K562 (cell line): ENCODE measurements around the gene LRP1-AS. TPM values are rescaled to one million over a fixed set of nuclear protein-coding genes. Genes with fewer than 3 reads are reported as not detected.

Experiments used
- ATF4 ChIP-seq: fragments of 450-650 bp; formaldehyde crosslinking; IDR thresholded peaks from 2 replicates; pipeline ENCODE4 v1.4.0; 2022; ENCODE audit warnings: mild to moderate bottlenecking, moderate library complexity
- CBX3 ChIP-seq, 2 experiments: IDR thresholded peaks; 1 replicate in 1 of 2; 2 replicates in 1 of 2; pipeline ENCODE4 v1.6.1; 2012; ENCODE audit warnings: inconsistent platforms in 2 of 2, low read length in 2 of 2, borderline replicate concordance in 1 of 2, control low read depth in 1 of 2
- DIDO1 ChIP-seq: fragments of 450-650 bp; IDR thresholded peaks from 2 replicates; pipeline ENCODE4 v1.6.1; 2016; ENCODE audit warnings: low read depth, missing biosample characterization, missing genetic modification characterization
- E2F3 ChIP-seq: fragments of 250-450 bp; sonication (Bioruptor Pico); IDR thresholded peaks from 2 replicates; pipeline ENCODE4 v1.4.0; 2020; ENCODE audit warnings: mild to moderate bottlenecking
- FOXA3 ChIP-seq, 2 experiments: fragments of 450-650 bp in 1 of 2; sonication (generic) in 1 of 2; formaldehyde crosslinking; IDR thresholded peaks in 1 of 2; conservative IDR thresholded peaks in 1 of 2; 2 replicates each; pipeline versions ENCODE4 v1.4.0 to v1.8.0; 2020 to 2022; ENCODE audit warnings: mild to moderate bottlenecking in 2 of 2, missing genetic modification reagents in 1 of 2
- GTF2A2 ChIP-seq: IDR thresholded peaks from 2 replicates; pipeline ENCODE4 v1.6.1; 2016; ENCODE audit warnings: mild to moderate bottlenecking, missing genetic modification characterization, missing compliant biosample characterization
- HOXB6 ChIP-seq: fragments of 250-450 bp; sonication (Bioruptor Pico); IDR thresholded peaks from 2 replicates; pipeline ENCODE4 v1.5.1; 2022; ENCODE audit warnings: mild to moderate bottlenecking, borderline replicate concordance
- JUND ChIP-seq, 2 experiments: IDR thresholded peaks; 2 replicates in 1 of 2; 3 replicates in 1 of 2; pipeline ENCODE4 v1.6.1; 2011; ENCODE audit warnings: borderline replicate concordance in 2 of 2, low read depth in 2 of 2, low read length in 2 of 2, improper control_type of control experiment in 1 of 2, missing biosample characterization in 1 of 2, missing genetic modification characterization in 1 of 2, missing genetic modification reagents in 1 of 2
- KLF16 ChIP-seq: IDR thresholded peaks from 2 replicates; pipeline ENCODE4 v1.6.1; 2016; ENCODE audit warnings: antibody characterized with exemption
- MTA1 ChIP-seq: fragments of 450-650 bp; IDR thresholded peaks from 2 replicates; pipeline ENCODE4 v1.6.1; 2017; ENCODE audit warnings: borderline replicate concordance
- NFRKB ChIP-seq: fragments of 450-650 bp; IDR thresholded peaks from 2 replicates; pipeline ENCODE4 v1.6.1; 2016; ENCODE audit warnings: low read depth
- PTRF ChIP-seq: fragments of 450-650 bp; IDR thresholded peaks from 2 replicates; pipeline ENCODE4 v1.6.1; 2016; ENCODE audit warnings: mild to moderate bottlenecking, missing genetic modification characterization, missing compliant biosample characterization
- RB1 ChIP-seq: fragments of 450-650 bp; IDR thresholded peaks from 2 replicates; pipeline ENCODE4 v1.6.1; 2017; ENCODE audit warnings: low read depth, mild to moderate bottlenecking
- RBM34 ChIP-seq: fragments of 200-400 bp; formaldehyde crosslinking; IDR thresholded peaks from 2 replicates; pipeline ENCODE4 v1.6.1; 2018; ENCODE audit warnings: low read length, borderline replicate concordance; ENCODE audit not compliant: insufficient read depth
- SIN3A ChIP-seq, 2 experiments: fragments of 150-350 bp in 1 of 2; IDR thresholded peaks; 2 replicates each; pipeline ENCODE4 v1.6.1; 2011 to 2016; ENCODE audit warnings: borderline replicate concordance in 2 of 2, low read depth in 2 of 2, low read length in 2 of 2, mild to moderate bottlenecking in 2 of 2, moderate library complexity in 2 of 2; ENCODE audit not compliant: control insufficient read depth in 1 of 2
- TAF9B ChIP-seq: fragments of 450-650 bp; IDR thresholded peaks from 2 replicates; pipeline ENCODE4 v1.6.1; 2018; ENCODE audit warnings: mild to moderate bottlenecking; ENCODE audit not compliant: partially characterized antibody
- ZNF436 ChIP-seq: fragments of 250-450, 450-650 bp; sonication (Bioruptor Pico); formaldehyde crosslinking; IDR thresholded peaks from 2 replicates; pipeline ENCODE4 v1.7.0; 2020; ENCODE audit warnings: mild to moderate bottlenecking
- polyA plus RNA-seq, 8 experiments: library from polyadenylated mRNA; depleted of rRNA in 4 of 8; stranded (reverse) in 5 of 8; unstranded in 3 of 8; fragments of >200 nt; fragmentation: Nextera tagmentation in 2 of 8; fragmentation: Illumina TruSeq in 1 of 8; extraction: Ambion mirVana in 2 of 8; extraction: Trizol in 1 of 8; gene quantifications; 2 replicates each; pipeline versions ENCODE4 v1.2.1 to v1.2.3, GENCODE V29; 2011 to 2014; ENCODE audit warnings: inconsistent platforms in 1 of 8, missing spikeins in 1 of 8
- total RNA-seq, 7 experiments: library from RNA; depleted of rRNA in 6 of 7; stranded (reverse); fragments of >200 nt in 6 of 7; fragmentation: Illumina TruSeq in 2 of 7; extraction: Trizol in 2 of 7; gene quantifications; 2 replicates each; pipeline versions ENCODE4 v1.2.1 to v1.2.3, GENCODE V29; 2011 to 2021; ENCODE audit warnings: low replicate concordance in 1 of 7
- TF ChIP-seq, protein P1 (sequence below): fragments of 250-450 bp; sonication (Bioruptor Pico); IDR thresholded peaks from 2 replicates; pipeline ENCODE4 v1.4.0; 2020; ENCODE audit warnings: mild to moderate bottlenecking
- TF ChIP-seq, protein P2 (sequence below): fragments of 250-450 bp; sonication (Bioruptor Pico); IDR thresholded peaks from 2 replicates; pipeline ENCODE4 v1.9.0; 2021; ENCODE audit warnings: mild to moderate bottlenecking, inconsistent platforms
- TF ChIP-seq, protein P3 (sequence below): sonication (generic); formaldehyde crosslinking; IDR thresholded peaks from 2 replicates; pipeline ENCODE4 v1.8.0; 2022; ENCODE audit warnings: mild to moderate bottlenecking, missing genetic modification reagents

LRP1-AS gene
- total and polyA plus RNA-seq, 9 of the 15 experiments (the other 6 are each of a cell fraction or from before 2014, with no cell fraction given): not detected

- TF ChIP-seq, protein P1, sequence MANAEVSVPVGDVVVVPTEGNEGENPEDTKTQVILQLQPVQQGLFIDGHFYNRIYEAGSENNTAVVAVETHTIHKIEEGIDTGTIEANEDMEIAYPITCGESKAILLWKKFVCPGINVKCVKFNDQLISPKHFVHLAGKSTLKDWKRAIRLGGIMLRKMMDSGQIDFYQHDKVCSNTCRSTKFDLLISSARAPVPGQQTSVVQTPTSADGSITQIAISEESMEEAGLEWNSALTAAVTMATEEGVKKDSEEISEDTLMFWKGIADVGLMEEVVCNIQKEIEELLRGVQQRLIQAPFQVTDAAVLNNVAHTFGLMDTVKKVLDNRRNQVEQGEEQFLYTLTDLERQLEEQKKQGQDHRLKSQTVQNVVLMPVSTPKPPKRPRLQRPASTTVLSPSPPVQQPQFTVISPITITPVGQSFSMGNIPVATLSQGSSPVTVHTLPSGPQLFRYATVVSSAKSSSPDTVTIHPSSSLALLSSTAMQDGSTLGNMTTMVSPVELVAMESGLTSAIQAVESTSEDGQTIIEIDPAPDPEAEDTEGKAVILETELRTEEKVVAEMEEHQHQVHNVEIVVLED: no peak
- TF ChIP-seq RB1 (peak; percentile 65; the same call in 1 of the 2 replicates), PTRF (tag) (no peak), CBX3 (IDR thresholded peaks at IDR 0.05; ENCODE audit: borderline replicate concordance in 1 of 2, low read length in 2 of 2) (peak in 1 of 2 experiments; percentile 49; a peak in 1 of 3 replicates), GTF2A2 (tag) (no peak), SIN3A (IDR thresholded peaks at IDR 0.05; ENCODE audit: borderline replicate concordance in 2 of 2, control insufficient read depth in 1 of 2, low read depth in 2 of 2, low read length in 2 of 2) (no peak), DIDO1 (tag) (no peak), JUND (IDR thresholded peaks at IDR 0.05; ENCODE audit: borderline replicate concordance, low read depth, low read length) (peak; percentile 82), JUND (tag; IDR thresholded peaks at IDR 0.05; ENCODE audit: borderline replicate concordance, low read depth, low read length) (no peak; the same call in 2 of the 3 replicates), FOXA3 (CRISPR knock-in tag; conservative IDR thresholded peaks at IDR 0.05 in 1 of 2, IDR thresholded peaks at IDR 0.05 in 1 of 2) (0 out of 4 replicates have a peak, but pooled peaks of 1 of the 2 experiments have one; percentile 41), TAF9B (no peak), E2F3 (CRISPR knock-in tag) (no peak), ZNF436 (CRISPR knock-in tag) (no peak), HOXB6 (CRISPR knock-in tag) (no peak), NFRKB (no peak), RBM34 (no peak), MTA1 (0 out of 2 replicates have a peak, but pooled peaks have one; percentile 40), KLF16 (no peak), ATF4 (CRISPR knock-in tag) (no peak)
- TF ChIP-seq, protein P2, sequence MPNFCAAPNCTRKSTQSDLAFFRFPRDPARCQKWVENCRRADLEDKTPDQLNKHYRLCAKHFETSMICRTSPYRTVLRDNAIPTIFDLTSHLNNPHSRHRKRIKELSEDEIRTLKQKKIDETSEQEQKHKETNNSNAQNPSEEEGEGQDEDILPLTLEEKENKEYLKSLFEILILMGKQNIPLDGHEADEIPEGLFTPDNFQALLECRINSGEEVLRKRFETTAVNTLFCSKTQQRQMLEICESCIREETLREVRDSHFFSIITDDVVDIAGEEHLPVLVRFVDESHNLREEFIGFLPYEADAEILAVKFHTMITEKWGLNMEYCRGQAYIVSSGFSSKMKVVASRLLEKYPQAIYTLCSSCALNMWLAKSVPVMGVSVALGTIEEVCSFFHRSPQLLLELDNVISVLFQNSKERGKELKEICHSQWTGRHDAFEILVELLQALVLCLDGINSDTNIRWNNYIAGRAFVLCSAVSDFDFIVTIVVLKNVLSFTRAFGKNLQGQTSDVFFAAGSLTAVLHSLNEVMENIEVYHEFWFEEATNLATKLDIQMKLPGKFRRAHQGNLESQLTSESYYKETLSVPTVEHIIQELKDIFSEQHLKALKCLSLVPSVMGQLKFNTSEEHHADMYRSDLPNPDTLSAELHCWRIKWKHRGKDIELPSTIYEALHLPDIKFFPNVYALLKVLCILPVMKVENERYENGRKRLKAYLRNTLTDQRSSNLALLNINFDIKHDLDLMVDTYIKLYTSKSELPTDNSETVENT (CRISPR knock-in tag): no peak
- TF ChIP-seq, protein P3, sequence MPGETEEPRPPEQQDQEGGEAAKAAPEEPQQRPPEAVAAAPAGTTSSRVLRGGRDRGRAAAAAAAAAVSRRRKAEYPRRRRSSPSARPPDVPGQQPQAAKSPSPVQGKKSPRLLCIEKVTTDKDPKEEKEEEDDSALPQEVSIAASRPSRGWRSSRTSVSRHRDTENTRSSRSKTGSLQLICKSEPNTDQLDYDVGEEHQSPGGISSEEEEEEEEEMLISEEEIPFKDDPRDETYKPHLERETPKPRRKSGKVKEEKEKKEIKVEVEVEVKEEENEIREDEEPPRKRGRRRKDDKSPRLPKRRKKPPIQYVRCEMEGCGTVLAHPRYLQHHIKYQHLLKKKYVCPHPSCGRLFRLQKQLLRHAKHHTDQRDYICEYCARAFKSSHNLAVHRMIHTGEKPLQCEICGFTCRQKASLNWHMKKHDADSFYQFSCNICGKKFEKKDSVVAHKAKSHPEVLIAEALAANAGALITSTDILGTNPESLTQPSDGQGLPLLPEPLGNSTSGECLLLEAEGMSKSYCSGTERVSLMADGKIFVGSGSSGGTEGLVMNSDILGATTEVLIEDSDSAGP (CRISPR knock-in tag): no peak
Observed at GRCh38 chr12:57127101-57127725, 20.2 kb downstream of the LRP1-AS start (continued).
